GM06990 (cell line): ENCODE data around the gene TIMM23B.
A peak's percentile ranks its signal among the peaks of the same experiment; 100 is the strongest.
"Not testable (repeated sequence)": the region's sequence is repeated elsewhere in the genome, so short reads cannot be mapped to it uniquely, and the experiment has no call there.

Experiments
- DNase-seq: peaks from one replicate; pipeline ENCODE4 v3.0.0-alpha.2; 2011; ENCODE audit not compliant: insufficient read length; ENCODE audit errors: extremely low read depth
- H3K27me3 ChIP-seq: replicated peaks from 2 replicates; pipeline ENCODE4 v1.6.0; 2011; ENCODE audit warnings: low read length; ENCODE audit not compliant: control insufficient read depth, insufficient read depth
- H3K36me3 ChIP-seq: 2 replicates; pipeline ENCODE4 v1.5.1; 2011; ENCODE audit warnings: low read length; ENCODE audit not compliant: control insufficient read depth, insufficient read depth
- H3K4me3 ChIP-seq: replicated peaks from 2 replicates; pipeline ENCODE4 v1.5.1; 2011; ENCODE audit warnings: low read depth, mild to moderate bottlenecking, control low read depth, low read length

The TIMM23B gene

DNA sequence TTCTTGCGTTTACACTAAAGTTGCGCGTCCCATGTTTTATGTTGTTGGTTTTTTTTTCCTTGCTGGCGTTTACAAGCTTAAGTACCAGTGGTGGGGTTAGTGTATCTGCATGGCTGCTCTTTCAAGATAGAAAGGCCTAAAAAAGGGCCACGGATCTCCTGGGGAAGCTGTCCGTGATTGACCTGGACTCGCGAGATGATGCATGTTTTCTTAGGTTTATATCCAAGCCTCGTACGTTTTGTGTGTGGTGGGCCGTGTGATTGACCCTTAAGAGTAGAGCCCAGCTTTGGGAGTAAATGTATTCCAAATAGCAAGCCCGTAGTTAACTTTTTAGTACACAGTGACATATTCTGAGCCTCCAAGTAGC, 469 bp downstream of the TIMM23B start:
- not testable (repeated sequence) for H3K27me3 ChIP-seq, H3K36me3 ChIP-seq, DNase-seq
- peak overlapping the region; percentile 78 for H3K4me3 ChIP-seq

DNA sequence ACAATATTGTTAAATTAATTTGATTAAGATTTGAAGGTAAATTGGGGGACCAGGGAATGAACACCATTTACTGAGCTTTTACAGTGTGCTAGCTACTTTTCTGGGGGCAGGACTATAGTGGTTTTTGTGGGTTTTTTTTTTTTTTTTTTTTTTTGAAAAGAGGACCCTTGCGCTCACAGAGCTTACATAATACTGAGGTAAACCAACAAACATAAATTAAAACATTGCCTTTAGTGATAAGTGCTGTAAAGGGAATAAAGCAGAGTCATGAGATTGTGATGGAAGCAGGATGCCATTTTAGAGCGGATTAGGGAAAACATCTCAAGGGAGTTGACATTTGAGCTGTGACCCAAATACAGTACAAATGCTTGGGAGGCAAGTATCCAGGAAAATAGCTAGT, 1.8 kb downstream of the TIMM23B start:
- not testable (repeated sequence) for H3K4me3 ChIP-seq, H3K27me3 ChIP-seq, H3K36me3 ChIP-seq, DNase-seq

DNA sequence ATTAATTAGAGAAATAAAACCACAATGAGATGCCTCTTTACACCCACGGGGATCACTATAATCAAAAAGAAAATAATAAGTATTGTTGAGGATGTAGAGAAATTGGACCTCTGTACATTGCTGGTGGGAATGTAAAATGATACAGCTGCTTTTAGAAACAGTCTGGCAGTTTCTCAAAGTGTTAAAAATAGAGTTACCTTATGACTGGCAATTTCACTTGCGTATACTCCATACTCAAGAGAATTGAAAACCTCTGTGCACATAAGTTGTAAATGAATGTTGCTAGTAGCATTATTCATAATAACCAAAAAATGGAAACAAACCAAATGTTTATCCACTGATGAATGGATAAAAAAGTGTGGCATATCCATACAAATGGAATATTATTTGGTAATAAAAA, 6.3 kb downstream of the TIMM23B start:
- H3K36me3 ChIP-seq, DNase-seq, H3K4me3 ChIP-seq, H3K27me3 ChIP-seq: not testable (repeated sequence)

DNA sequence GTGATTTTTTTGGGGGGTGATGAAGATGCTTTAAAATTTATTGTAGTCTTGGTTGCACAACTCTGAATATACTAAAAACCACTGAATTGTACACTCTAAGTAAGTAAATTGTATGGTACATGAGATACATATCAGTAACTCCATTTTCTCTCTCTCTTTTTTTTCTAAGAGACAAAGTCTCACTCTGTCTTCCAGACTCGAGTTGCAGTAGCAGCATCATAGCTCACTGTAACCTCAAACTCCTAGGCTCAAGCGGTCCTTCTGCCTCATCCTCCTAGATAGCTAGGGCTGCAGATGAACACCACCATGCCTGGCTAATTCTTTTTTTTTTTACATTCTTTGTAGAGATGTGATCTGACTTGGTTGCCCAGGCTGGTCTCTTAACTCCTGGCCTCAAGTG, 6.9 kb downstream of the TIMM23B start:
- H3K36me3 ChIP-seq, H3K27me3 ChIP-seq, H3K4me3 ChIP-seq, DNase-seq: not testable (repeated sequence)

DNA sequence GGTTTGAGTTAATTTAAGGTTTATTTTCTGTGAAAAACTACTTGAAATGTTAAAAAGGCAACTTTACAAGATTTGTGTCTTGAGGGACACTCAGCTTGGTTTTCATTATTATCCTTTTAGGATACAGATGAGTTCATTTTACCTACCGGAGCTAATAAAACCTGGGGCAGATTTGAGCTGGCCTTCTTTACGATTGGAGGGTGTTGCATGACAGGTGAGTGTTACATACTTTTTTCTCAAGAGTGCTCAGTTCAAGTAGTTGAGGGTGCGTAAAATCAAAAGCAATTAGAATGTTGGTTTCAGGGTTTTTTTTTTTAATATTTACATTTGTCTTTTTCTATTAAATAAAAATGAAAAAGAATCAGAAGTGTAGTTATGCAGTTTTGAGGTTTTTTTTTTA, 10.2 kb downstream of the TIMM23B start:
- H3K36me3 ChIP-seq, H3K27me3 ChIP-seq, DNase-seq: not testable (repeated sequence)

DNA sequence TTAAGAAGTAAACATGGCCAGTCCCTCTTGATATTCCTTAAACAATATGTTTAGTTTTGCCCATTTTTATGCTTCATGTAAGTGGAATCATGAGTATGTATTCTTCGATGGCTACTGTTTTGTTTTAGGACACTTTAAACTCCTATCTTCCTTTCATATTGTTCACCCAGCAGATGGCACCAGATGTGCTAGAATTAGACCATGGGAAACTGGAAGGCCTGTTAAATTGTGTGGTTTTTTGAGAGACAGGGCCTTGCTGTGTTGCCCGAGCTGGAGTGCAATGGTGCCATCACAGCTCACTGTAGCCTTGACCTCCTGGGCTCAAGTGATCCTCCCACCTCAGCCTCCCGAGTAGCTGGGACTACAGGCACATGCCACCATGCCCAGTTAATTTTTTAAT, 11.3 kb downstream of the TIMM23B start:
- not testable (repeated sequence) for H3K36me3 ChIP-seq, H3K27me3 ChIP-seq, DNase-seq

More for the DNA sequence above, 10.2 kb downstream of the TIMM23B start:
- not testable (repeated sequence) for H3K4me3 ChIP-seq

DNA sequence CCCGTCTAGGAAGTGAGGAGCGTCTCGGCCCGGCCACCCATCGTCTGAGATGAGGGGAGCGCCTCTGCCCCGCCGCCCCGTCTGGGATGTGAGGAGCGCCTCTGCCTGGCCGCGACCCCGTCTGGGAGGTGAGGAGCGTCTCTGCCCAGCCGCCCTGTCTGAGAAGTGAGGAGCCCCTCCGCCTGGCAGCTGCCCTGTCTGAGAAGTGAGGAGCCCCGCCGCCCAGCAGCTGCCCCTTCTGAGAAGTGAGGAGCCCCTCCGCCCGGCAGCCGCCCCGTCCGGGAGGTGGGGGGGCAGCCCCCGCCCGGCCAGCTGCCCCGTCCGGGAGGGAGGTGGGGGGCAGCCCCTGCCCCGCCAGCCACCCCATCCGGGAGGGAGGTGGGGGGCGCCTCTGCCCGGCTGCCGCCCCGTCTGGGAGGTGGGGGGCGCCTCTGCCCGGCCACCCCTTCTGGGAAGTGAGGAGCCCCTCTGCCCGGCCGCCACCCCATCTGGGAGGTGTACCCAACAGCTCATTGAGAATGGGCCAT, 28.5 kb downstream of the TIMM23B start:
- not testable (repeated sequence) for H3K36me3 ChIP-seq, H3K27me3 ChIP-seq, DNase-seq, H3K4me3 ChIP-seq

More for the DNA sequence above, 11.3 kb downstream of the TIMM23B start:
- not testable (repeated sequence) for H3K4me3 ChIP-seq

DNA sequence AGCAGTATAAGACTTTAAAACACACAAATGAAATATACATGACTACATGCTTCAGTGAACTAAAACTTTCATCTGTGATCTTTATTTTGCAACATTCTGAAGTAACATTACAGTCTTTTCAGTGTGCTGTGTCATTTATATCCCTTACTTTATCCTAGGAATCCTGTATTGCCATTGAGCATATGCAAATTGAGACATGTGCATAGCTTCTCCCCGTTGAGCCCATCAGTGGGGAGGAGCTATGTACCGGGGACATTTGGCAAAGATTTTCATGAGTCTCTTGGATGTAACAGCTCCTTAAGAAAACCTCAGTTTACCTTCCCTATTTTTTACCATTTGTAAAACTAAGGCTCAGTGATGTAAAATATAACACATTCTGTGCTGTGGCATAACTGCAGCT, 29.6 kb downstream of the TIMM23B start:
- H3K36me3 ChIP-seq, DNase-seq, H3K27me3 ChIP-seq, H3K4me3 ChIP-seq: not testable (repeated sequence)

DNA sequence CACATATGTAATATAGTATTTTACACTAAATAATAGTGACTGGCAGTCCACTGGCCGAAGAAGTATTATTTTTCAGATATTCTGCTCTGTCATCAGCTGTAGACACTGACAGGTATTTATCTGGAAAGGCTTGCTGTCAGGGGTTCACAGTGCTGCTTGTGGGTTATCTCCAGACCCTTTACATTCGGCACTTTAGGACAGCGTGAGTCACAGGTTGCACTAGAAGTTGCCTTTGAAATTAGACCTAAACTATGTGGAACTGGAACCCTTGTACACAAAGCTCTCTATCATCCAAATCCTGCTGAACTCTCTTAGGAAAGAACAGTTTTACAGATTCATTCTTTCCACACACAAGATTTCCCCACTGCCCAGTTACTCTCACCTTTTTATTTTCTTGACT, 30.2 kb downstream of the TIMM23B start:
- H3K36me3 ChIP-seq, H3K27me3 ChIP-seq, H3K4me3 ChIP-seq, DNase-seq: not testable (repeated sequence)

DNA sequence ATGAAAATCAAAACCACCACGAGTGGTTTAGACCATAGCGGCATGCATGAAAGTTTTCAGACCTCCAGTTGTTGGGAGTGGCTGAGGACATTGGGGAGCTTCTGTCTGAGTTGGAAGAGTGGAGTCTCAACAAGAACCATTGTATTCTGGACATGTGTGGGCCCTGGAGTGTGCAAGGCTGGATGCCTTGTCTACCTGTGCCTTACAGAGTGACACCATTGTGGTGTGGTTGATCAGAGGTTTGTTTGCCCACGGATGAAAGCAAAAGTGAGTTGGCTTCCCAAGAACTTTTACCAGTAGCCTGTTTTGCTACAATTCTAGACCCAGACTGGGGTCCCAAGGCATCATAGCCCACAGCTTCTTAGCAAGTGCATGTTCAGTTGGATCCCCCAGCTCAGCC, 35.9 kb downstream of the TIMM23B start:
- H3K4me3 ChIP-seq, H3K27me3 ChIP-seq, H3K36me3 ChIP-seq, DNase-seq: not testable (repeated sequence)

DNA sequence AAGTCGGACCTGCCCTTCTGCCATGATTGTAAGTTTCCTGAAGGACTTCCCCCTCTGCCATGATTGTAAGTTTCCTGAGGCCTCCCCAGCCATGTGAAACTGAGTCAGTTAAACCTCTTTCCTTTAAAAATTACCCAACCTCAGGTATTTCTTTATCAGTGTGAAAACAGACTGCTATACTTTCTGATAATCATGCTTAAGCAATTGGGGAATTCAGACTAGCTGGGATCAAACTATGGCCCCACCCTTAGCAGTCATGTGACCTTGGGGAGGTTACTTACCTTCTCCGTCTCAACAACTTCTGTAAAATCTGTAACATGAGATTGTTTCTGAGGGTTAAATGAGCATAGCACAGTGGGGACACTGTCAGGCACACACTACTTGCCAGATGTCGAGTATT, 45.4 kb downstream of the TIMM23B start:
- not testable (repeated sequence) for DNase-seq, H3K27me3 ChIP-seq, H3K36me3 ChIP-seq, H3K4me3 ChIP-seq

DNA sequence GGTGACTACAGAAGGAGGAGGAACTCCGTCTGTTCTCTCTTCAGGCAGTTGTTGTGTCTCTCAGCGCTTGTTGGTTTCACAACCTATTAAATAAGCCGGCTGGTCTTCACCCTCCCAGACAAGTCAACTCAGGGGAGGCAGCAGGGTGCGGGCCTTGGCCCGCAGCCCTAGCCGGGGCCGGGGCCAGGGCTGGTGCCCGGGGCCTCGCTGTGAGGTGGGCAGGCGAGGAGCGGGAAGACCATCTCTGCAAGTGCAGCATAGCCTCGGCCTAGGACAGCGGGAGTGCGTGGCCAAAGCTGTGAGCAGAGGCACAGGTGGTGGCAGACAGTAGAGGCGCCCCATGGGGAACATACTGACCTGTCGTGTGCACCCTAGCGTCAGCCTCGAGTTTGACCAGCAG, 46.5 kb downstream of the TIMM23B start, which contains the start of gene AGAP6:
AGAP6 (plus strand) TSS at position 31 of the 400 bp plus-strand sequence; CDS start at position 341, 310 bp downstream.
- H3K27me3 ChIP-seq, H3K4me3 ChIP-seq, H3K36me3 ChIP-seq, DNase-seq: not testable (repeated sequence)

DNA sequence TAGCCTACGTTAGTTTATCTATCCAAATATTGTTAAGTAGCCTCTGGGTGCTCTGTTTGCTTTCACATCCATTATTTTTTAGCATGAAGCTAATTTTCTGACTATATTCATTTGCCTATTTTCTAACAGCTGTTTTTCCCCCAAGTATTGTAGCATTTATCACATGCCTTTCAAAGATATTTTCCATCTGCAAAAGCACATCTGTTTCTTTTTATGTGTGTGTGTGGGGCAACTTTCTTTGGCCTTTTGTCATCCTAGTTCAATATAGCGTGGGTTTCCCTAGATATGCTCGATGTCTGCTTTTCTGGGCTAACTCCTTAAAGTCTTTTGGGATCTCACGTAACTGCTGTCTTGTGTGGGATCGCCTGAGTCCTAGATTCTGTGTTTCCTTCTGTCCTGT, 53.5 kb downstream of the TIMM23B start:
- not testable (repeated sequence) for H3K27me3 ChIP-seq, H3K4me3 ChIP-seq, DNase-seq, H3K36me3 ChIP-seq

DNA sequence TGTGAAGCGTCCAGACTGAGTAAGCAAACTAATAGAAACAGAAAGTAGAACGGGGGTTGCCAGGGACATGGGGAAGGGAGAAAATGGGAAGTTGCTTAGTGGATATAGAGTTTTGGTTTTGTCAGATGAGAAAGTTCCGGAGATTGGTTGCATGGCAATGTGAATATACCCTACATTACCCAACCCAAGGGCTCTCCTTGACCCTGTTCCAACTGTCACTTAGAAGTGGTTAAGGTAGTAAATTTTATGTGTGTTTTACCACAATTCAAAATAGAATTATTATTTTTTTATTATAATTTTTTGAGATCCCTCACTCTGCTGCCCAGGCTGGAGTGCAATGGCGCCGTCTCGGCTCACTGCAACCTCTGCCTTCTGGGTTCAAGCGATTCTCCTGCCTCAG, 72.2 kb downstream of the TIMM23B start:
- DNase-seq, H3K36me3 ChIP-seq, H3K4me3 ChIP-seq: not testable (repeated sequence)

DNA sequence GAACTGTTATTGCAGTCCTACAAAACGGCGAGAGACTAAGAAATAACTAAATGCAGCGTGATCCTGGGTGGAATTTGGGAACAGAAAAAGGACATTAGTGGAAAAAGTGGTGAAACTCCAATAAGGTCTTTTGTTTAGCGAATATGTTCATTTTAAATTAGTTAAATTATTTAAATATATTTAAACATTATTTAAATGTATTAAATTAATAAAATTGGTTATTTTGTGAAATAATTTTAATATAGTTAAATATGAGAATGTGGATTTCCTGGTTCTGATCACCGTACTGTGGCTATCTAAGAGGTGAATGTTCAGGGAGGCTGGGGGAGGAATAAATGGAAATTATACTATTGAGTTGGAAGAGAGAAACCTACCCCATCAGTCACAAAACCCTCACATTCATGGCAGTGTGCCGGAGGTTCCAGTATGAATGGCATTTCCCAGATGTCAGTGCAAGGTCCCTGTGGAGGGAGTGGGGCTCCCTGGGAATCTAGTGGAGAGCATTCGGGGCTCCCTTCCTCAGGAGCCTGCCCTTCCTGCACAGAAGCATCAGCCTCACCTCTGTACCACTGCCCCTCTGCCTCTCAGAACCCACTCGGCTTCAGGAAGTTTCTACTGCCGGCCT, 73.9 kb downstream of the TIMM23B start:
- not testable (repeated sequence) for DNase-seq

More for the DNA sequence above, 72.2 kb downstream of the TIMM23B start:
- not testable (repeated sequence) for H3K27me3 ChIP-seq

More for the DNA sequence above, 73.9 kb downstream of the TIMM23B start:
- H3K4me3 ChIP-seq, H3K36me3 ChIP-seq, H3K27me3 ChIP-seq: not testable (repeated sequence)
